SK-N-SH treated with all-trans-retinoic acid at 6 μM for 48 hours (cell line): ENCODE measurements around the gene PSMD14.

ENCODE experiments used
- ATAC-seq: fragments of 200-7000 bp; cut with Tn5 transposase; 3 replicates; pipeline ENCODE4 v1.9.1; 2020; ENCODE audit warnings: mild to moderate bottlenecking, moderate library complexity
- BACH2 ChIP-seq: fragments of 250-450 bp; sonication (Bioruptor Pico); IDR thresholded peaks from 2 replicates; pipeline ENCODE4 v1.9.0; 2021; ENCODE audit warnings: mild to moderate bottlenecking, borderline replicate concordance
- CSDC2 ChIP-seq: fragments of 250-450 bp; sonication (Bioruptor Pico); IDR thresholded peaks from 2 replicates; pipeline ENCODE4 v1.5.0; 2020; ENCODE audit warnings: mild to moderate bottlenecking, moderate library complexity
- ESRRG ChIP-seq: fragments of 250-450 bp; sonication (Bioruptor Pico); IDR thresholded peaks from 2 replicates; pipeline ENCODE4 v1.6.1; 2021; ENCODE audit warnings: mild to moderate bottlenecking
- GLIS3 ChIP-seq: fragments of 250-450 bp; sonication (Bioruptor Pico); IDR thresholded peaks from 2 replicates; pipeline ENCODE4 v1.5.0; 2020; ENCODE audit warnings: mild to moderate bottlenecking, moderate library complexity
- ISL1 ChIP-seq: fragments of 250-450 bp; sonication (Bioruptor Pico); IDR thresholded peaks from 2 replicates; pipeline ENCODE4 v2.1.2; 2022; ENCODE audit warnings: mild to moderate bottlenecking, moderate library complexity
- OSR1 ChIP-seq: fragments of 250-450 bp; sonication (Bioruptor Pico); IDR thresholded peaks from 2 replicates; pipeline ENCODE4 v1.8.0; 2022; ENCODE audit warnings: moderate library complexity, mild to moderate bottlenecking, inconsistent platforms
- PATZ1 ChIP-seq: fragments of 250-450 bp; sonication (Bioruptor Pico); IDR thresholded peaks from 2 replicates; pipeline ENCODE4 v1.8.0; 2020; ENCODE audit warnings: mild to moderate bottlenecking, moderate library complexity, borderline replicate concordance
- PPARA ChIP-seq: fragments of 250-450 bp; sonication (Bioruptor Pico); IDR thresholded peaks from 2 replicates; pipeline ENCODE4 v1.5.0; 2020; ENCODE audit warnings: mild to moderate bottlenecking, borderline replicate concordance
- TCF4 ChIP-seq: fragments of 250-450 bp; sonication (Bioruptor Pico); IDR thresholded peaks from 2 replicates; pipeline ENCODE4 v1.8.0; 2021; ENCODE audit warnings: mild to moderate bottlenecking, moderate library complexity, borderline replicate concordance
- TOX ChIP-seq: fragments of 250-450 bp; sonication (Bioruptor Pico); IDR thresholded peaks from 2 replicates; pipeline ENCODE4 v1.8.0; 2021; ENCODE audit warnings: mild to moderate bottlenecking, moderate library complexity, borderline replicate concordance
- ZC3H10 ChIP-seq: fragments of 250-450 bp; sonication (Bioruptor Pico); IDR thresholded peaks from 2 replicates; pipeline ENCODE4 v1.5.1; 2021; ENCODE audit warnings: mild to moderate bottlenecking, moderate library complexity
- ZFP3 ChIP-seq: fragments of 250-450 bp; sonication (Bioruptor Pico); IDR thresholded peaks from 2 replicates; pipeline ENCODE4 v1.5.0; 2020; ENCODE audit warnings: mild to moderate bottlenecking, moderate library complexity
- ZFP30 ChIP-seq: fragments of 450-650 bp; formaldehyde crosslinking; IDR thresholded peaks from 2 replicates; pipeline ENCODE4 v1.5.0; 2022; ENCODE audit warnings: mild to moderate bottlenecking, moderate library complexity
- ZNF565 ChIP-seq: fragments of 450-650 bp; formaldehyde crosslinking; conservative IDR thresholded peaks from 2 replicates; pipeline ENCODE4 v1.5.0; 2020; ENCODE audit warnings: low read depth, mild to moderate bottlenecking, moderate library complexity
- ZNF70 ChIP-seq: fragments of 450-650 bp; formaldehyde crosslinking; IDR thresholded peaks from 2 replicates; pipeline ENCODE4 v1.5.0; 2020; ENCODE audit warnings: mild to moderate bottlenecking, moderate library complexity
- ZNF8 ChIP-seq: fragments of 450-650 bp; formaldehyde crosslinking; IDR thresholded peaks from 2 replicates; pipeline ENCODE4 v1.5.0; 2020; ENCODE audit warnings: mild to moderate bottlenecking, moderate library complexity
- TF ChIP-seq, protein P1 (sequence below): fragments of 250-450 bp; sonication (Bioruptor Pico); IDR thresholded peaks from 2 replicates; pipeline ENCODE4 v1.5.0; 2020; ENCODE audit warnings: mild to moderate bottlenecking, moderate library complexity
- TF ChIP-seq, protein P2 (sequence below): fragments of 250-450 bp; sonication (Bioruptor Pico); IDR thresholded peaks from 2 replicates; pipeline ENCODE4 v1.8.0; 2021; ENCODE audit warnings: low read depth, mild to moderate bottlenecking, moderate library complexity, borderline replicate concordance

The PSMD14 gene

GRCh38 chr2:161384864-161385263 lies 76.6 kb downstream of the PSMD14 start:
- TF ChIP-seq, protein P1, sequence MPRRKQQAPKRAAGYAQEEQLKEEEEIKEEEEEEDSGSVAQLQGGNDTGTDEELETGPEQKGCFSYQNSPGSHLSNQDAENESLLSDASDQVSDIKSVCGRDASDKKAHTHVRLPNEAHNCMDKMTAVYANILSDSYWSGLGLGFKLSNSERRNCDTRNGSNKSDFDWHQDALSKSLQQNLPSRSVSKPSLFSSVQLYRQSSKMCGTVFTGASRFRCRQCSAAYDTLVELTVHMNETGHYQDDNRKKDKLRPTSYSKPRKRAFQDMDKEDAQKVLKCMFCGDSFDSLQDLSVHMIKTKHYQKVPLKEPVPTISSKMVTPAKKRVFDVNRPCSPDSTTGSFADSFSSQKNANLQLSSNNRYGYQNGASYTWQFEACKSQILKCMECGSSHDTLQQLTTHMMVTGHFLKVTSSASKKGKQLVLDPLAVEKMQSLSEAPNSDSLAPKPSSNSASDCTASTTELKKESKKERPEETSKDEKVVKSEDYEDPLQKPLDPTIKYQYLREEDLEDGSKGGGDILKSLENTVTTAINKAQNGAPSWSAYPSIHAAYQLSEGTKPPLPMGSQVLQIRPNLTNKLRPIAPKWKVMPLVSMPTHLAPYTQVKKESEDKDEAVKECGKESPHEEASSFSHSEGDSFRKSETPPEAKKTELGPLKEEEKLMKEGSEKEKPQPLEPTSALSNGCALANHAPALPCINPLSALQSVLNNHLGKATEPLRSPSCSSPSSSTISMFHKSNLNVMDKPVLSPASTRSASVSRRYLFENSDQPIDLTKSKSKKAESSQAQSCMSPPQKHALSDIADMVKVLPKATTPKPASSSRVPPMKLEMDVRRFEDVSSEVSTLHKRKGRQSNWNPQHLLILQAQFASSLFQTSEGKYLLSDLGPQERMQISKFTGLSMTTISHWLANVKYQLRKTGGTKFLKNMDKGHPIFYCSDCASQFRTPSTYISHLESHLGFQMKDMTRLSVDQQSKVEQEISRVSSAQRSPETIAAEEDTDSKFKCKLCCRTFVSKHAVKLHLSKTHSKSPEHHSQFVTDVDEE (CRISPR knock-in tag), result no peak
- no peak for TF ChIP-seq ZNF70 (CRISPR knock-in tag)
- TF ChIP-seq CSDC2 (CRISPR knock-in tag), result no peak
- no peak for TF ChIP-seq ZFP30 (CRISPR knock-in tag)
- TF ChIP-seq ZFP3 (CRISPR knock-in tag), result no peak
- no peak for TF ChIP-seq BACH2 (CRISPR knock-in tag)
- TF ChIP-seq PATZ1 (CRISPR knock-in tag), result no peak
- no peak for TF ChIP-seq ZNF8 (CRISPR knock-in tag)
- no peak for ATAC-seq

- ATAC-seq, result no peak
- TF ChIP-seq ZC3H10 (CRISPR knock-in tag) (no peak), PATZ1 (CRISPR knock-in tag) (no peak), ZNF565 (CRISPR knock-in tag) (no peak), ZFP3 (CRISPR knock-in tag) (no peak), ISL1 (CRISPR knock-in tag) (no peak), ZNF8 (CRISPR knock-in tag) (no peak), TCF4 (CRISPR knock-in tag) (no peak), ZFP30 (CRISPR knock-in tag) (no peak)
Measured at GRCh38 chr2:161386228-161386824, 78.1 kb downstream of the PSMD14 start.

- ATAC-seq, result no peak
Measured at GRCh38 chr2:161388146-161388779, 80.0 kb downstream of the PSMD14 start.

GRCh38 chr2:161391737-161392506 lies 83.7 kb downstream of the PSMD14 start:
- TF ChIP-seq OSR1 (CRISPR knock-in tag), result no peak
- no peak for TF ChIP-seq PPARA (CRISPR knock-in tag)
- no peak for TF ChIP-seq ZNF70 (CRISPR knock-in tag)
- no peak for TF ChIP-seq GLIS3 (CRISPR knock-in tag)
- TF ChIP-seq TOX (CRISPR knock-in tag), result no peak
- no peak for TF ChIP-seq TCF4 (CRISPR knock-in tag)
- no peak for TF ChIP-seq ISL1 (CRISPR knock-in tag)
- TF ChIP-seq ZC3H10 (CRISPR knock-in tag), result no peak
- no peak for TF ChIP-seq ESRRG (CRISPR knock-in tag)
- ATAC-seq, result no peak

More at GRCh38 chr2:161388146-161388779, 80.0 kb downstream of the PSMD14 start:
- TF ChIP-seq, protein P2, sequence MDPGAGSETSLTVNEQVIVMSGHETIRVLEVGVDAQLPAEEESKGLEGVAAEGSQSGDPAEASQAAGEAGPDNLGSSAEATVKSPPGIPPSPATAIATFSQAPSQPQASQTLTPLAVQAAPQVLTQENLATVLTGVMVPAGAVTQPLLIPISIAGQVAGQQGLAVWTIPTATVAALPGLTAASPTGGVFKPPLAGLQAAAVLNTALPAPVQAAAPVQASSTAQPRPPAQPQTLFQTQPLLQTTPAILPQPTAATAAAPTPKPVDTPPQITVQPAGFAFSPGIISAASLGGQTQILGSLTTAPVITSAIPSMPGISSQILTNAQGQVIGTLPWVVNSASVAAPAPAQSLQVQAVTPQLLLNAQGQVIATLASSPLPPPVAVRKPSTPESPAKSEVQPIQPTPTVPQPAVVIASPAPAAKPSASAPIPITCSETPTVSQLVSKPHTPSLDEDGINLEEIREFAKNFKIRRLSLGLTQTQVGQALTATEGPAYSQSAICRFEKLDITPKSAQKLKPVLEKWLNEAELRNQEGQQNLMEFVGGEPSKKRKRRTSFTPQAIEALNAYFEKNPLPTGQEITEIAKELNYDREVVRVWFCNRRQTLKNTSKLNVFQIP, result no peak
- TF ChIP-seq ZFP30 (CRISPR knock-in tag) (no peak), ZFP3 (CRISPR knock-in tag) (no peak), OSR1 (CRISPR knock-in tag) (no peak)
